HG02571 (cell line): ENCODE measurements around the gene KLHL24.
A peak's percentile ranks its signal among the peaks of the same experiment; 100 is the strongest.
"Not testable (repeated sequence)": the region's sequence is repeated elsewhere in the genome, so short reads cannot be mapped to it uniquely, and the experiment has no call there.

Experiments used
- ATAC-seq: cut with Tn5 transposase; IDR thresholded peaks from one replicate; pipeline ENCODE4 v1.9.1; 2021; ENCODE audit warnings: mild to moderate bottlenecking, moderate library complexity; ENCODE audit not compliant: unreplicated experiment

Gene KLHL24

DNA sequence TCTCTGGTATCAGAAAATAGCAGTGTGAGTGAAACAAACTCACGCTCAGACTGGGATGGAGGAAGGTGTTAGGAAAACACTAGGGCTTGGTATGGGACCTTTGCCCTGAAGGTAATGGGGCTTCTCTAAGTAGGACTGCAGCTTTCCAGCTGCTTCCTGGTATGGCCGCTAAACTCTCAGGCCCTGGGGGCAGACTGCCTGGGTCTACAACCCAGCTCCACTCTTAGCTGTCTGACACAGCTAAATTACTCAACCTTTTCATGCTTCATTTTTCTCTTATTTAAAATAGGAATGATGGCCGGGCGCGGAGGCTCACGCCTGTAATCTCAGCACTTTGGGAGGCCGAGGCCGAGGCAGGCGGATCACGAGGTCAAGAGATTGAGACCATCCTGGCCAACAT is 57.0 kb downstream of the KLHL24 start:
- no peak for ATAC-seq

DNA sequence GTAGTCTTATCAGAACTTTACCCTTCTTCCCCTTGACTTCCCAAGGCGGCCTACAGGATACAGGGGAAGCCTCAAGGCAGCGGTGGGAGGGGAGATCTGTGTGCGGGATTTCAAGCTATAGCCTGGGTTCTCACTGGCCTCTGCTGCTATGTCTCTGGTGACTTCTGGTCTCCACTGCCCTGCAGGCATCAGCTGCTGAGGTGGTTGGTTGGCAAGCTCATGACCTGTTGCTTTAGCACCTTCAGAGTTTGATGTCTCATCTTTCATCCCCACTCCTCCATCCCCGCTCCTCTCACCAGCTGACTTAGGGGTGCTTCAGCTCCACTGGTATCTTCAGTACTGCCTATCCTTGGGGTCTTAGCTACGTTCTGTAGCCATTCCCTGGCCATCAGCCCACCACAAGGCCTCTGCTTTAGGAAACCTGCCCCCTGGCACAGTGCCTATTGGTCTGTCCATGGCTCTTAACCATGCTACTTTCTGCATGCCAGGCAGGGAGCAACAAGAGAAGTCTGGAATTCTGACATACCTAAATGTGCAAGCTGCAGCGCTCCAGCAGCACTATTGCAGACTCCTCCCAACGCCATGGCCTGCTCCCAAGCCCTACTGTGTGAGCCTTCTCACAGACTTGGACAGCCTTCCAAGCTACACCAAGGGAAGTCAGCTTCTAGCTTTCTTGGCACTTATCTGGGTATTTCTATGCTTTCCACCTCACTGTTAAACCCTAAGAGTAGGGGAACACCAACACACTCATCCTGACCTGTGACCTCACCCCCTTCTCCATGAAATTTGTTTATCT is 60.3 kb downstream of the KLHL24 start:
- no peak for ATAC-seq

DNA sequence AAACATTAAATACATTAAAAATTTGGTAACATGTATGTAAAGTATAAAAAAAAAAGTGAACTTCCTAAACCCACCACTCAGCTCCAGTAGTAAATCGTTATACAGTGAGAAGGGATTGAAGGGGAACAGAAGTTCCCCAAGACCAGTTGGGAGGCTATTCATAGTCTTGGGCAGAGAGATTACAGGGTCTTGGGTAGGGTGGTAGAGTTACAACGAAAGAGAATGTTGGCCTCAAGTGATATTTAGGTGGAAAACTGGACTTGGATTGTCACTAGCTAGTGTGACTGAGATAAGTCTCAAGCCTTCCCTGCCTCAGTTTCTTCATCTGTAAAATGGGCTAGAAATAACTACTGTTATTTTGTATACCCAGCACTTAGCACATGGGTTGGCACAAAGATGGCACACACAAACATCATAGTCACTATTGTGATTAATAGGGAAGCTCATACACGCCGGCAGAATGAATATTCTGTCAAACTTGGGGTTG is 61.7 kb downstream of the KLHL24 start:
- ATAC-seq = no peak

DNA sequence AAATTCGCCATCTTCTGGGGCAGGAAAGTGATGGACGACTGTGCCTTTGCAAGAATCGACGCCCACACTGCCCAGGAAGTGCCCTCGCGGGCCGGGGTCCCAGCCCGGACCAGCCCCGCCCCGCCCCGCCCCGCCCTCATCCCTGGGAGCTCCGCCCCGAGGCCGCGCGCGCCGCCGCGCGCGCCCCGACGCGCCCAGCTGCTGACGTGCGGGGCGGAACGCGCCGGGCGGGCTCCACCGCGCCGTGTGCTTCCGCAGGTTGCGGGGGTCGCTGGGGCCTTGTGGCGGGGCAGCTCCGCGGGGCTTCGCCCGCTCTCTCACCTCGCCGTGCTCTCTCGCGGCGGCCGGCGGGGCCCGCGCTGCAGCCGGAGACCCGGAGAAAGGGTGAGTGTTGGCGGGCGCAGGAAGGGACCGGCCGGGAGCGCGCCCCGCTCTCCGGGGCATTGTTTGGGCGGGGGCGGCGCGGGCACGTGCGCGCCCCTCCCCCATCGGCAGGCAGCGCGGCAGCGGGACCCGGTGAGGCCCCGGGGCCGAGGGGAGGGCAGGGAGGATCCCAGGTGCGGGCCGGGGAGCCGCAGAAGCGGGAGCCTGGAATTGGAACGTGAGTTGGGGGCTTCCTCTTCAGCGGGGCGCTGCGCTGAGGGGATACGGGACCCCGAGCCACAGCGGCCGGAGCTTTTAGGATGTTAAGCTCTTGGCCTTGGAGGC is 62.3 kb downstream of the KLHL24 start, which contains the start of gene YEATS2:
YEATS2 (plus strand) TSS at position 188 of the 708 bp plus-strand sequence. CDS start 17,366 bp downstream, outside the sequence.
- peak; percentile 71 for ATAC-seq

DNA sequence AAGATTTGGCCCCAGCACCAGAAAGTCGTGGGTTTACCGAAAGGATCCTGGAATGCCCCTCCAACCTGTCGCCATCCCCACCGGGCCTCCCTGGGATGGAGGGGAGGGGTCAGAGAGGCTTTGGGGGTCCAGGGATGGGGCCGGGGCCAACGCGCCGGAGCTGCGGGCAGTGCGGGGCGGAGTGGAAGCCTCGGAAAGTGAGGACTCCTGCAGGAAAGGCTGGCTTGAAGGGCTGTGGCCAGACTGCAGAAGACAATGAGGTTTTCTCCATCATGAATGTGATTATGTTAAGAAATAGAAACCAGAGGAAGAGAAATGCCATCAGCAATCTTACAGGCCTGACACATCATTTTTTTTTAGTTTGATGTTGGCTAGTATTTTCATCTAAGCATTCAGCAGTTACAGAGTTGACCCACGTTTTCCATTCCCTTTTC is 62.9 kb downstream of the KLHL24 start:
- ATAC-seq = peak; percentile 17

DNA sequence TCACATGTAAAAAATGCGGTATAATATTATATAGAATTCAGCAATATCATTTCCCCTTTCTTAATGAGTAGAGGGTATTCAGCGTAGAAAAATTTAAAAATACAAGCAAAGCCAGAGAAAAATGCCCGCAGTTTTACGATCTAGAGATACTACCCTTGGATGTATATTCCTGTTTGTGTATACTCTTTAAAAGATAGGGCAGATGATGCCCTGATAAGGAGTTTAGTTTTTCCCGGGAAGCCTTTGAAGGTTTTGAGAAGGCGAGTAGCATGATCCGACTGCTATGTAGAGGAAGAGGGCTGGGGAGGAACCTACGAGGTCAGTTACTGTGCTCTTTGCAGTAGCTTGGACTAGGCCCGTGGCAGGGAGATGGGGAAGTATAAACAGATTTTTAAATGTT is 63.3 kb downstream of the KLHL24 start:
- no peak for ATAC-seq

DNA sequence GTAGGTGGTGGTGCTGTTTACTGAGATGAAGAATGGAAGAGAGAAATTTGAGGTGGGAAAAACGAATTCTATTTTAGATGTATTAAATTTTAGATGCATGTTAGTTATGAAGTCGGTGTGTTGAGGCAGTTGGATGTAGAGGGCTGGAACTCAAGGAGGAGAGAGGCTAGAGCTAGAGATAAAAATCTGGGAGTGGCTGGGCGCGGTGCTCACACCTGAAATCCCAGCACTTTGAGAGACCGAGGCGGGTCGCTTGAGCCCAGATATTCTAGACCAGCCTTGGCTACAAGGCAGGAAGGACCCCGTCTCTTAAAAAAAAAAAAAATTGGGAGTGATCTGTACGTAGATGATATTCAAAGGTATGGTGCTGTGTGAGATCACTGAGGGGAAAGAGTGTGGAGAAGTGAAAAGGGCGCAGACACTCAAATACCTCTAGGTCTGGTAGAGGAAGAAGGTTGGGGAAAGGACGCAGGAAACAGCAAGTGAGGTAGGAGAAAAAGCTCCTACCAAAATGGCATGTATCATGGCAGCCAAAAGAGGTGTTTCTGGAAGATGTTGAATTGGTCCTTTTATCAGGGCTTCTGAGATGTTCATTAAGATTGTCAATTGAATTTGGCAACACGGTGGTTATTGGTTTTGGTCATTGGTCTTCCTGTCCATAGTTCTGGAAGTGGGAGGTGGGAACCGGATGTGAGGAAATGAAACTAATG is 64.0 kb downstream of the KLHL24 start:
- no peak for ATAC-seq

DNA sequence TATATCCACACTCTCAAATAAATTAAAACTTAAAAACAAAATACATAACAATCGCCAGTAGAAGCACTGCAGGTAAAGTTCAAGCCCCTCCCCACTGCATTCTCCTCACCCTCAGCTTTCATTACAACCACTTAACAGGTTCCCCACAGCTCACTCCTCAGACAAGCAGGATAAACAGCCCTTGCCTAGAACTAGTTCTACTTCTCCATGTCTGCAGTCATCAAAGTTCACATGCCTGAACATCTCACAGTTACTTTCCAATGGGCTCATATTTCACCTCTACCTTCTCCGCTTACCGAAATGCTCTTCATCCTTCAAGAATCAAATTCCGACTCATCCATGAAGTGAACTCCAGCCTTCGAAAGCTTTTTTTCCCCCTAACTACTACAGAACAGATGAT is 66.3 kb downstream of the KLHL24 start:
- ATAC-seq = no peak

DNA sequence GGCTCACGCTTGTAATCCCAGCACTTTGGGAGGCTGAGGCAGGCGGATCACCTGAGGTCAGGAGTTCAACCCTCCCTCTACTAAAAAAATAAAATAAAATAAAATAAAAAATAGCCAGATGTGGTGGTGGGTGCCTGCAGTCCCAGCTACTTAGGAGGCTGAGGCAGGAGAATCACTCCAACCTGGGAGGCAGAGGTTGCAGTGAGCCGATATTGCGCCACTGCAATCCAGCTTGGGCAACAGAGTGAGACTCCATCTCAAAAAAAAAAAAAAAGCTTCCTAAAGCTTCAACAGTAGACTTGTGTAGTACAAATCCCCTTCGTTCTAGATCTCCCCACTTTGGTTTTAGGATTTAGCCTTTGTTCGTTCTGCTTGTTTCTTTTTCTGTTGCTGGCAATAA is 68.5 kb downstream of the KLHL24 start:
- ATAC-seq = not testable (repeated sequence)

DNA sequence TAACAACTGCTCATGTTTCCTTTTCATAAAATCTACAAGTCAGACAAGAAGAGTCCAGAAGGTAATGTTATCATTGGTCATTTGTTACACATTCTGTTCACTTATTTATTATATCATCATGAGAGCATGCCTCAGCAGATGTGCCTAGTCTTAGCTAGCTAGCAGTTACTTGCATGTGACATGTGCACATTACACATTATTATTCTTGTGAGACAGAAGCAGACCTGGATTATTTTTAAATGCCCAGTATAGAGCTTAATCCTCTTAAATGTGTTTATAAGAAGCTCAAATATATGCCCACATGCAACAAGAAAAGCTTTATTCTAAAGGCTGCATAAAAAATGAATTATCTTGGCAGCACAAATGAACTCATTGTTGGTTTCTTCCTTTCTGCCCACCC is 74.8 kb downstream of the KLHL24 start:
- no peak for ATAC-seq

DNA sequence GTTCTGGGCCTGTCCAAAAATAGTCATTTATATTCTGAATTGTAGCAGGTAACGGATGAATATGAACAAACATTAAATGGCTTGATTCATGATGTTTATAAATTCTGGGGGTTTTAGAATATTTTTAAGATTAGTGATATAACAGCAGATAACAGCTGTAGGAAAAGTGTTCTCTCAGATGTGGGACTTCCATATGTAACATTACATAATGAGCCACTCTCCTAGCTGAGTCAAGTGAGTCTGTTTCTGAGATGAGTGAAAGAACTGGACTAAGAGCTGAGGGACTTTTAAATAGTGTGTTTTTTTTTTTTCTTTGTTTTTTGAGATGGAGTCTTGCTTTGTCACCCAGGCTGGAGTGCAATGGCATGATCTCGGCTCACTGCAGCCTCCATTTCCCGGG is 76.1 kb downstream of the KLHL24 start:
- no peak for ATAC-seq

DNA sequence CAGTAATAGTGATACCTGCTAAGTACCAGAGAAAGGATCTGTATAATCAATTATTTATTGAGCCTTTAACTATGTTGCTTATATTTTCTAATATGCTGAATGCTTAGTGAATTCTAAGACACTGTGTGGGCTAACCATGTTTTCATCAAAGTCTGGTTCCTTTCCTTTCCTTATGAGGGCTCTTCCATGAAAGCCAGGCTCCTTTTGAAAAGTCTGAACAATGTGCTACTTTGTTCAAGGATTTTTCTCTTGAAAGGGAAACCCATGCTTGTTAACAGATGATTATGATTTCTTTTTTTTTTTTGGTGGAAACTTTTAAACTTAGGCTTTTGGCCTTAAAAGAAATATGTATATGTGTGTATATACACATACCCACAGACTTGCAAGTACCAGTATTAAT is 79.2 kb downstream of the KLHL24 start:
- ATAC-seq = no peak

DNA sequence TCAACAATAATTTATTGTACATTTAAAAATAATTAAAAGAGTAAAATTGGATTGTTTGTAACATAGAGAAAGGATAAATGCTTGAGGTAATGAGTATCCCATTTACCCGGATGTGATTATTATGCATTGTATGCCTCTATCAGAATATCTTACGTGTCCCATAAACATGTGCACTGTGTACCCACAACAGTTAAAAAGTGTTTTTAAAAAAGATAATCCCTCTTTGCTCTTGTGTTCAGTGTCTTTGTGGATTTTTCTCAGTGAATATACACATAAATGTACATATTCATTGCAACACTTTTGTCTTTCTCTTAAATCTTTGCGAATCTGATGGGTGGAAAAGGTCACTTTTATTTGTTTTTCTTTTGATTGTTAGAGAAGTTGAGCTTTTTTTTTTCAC is 82.6 kb downstream of the KLHL24 start:
- ATAC-seq = no peak

DNA sequence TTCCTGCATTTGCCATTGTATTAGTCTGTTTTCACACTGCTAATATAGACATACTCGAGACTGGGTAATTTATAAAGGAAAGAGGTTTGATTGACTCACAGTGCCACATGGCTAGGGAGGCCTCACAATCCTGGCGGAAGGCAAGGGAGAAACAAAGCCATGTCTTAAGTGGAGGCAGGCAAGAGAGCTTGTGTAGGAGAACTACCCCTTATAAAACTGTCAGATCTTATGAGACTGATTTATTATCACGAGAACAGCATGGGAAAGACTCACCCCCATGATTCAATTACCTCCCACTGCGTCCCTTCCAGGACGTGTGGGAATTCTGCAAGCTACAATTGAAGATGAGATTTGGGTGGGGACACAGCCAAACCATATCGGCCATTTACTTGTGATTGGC is 90.0 kb downstream of the KLHL24 start:
- no peak for ATAC-seq

DNA sequence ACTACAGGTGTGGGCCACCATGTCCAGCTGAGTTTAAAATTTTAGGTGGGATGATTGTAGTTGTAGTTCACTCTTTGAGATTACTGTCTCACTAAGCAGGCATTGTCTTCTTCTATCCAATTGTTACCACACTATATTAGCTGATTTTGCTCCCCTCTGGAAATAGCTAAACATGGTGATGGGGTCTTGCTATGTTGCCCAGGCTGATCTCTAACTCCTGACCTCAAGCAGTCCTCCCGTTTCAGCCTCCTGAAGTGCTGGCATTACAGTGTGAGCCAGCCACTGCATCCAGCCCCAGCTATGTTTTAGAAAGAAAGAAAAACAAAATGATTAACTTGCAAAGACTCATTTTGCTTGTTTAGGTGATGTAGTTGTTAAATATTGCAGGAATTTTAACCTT is 92.8 kb downstream of the KLHL24 start:
- no peak for ATAC-seq

DNA sequence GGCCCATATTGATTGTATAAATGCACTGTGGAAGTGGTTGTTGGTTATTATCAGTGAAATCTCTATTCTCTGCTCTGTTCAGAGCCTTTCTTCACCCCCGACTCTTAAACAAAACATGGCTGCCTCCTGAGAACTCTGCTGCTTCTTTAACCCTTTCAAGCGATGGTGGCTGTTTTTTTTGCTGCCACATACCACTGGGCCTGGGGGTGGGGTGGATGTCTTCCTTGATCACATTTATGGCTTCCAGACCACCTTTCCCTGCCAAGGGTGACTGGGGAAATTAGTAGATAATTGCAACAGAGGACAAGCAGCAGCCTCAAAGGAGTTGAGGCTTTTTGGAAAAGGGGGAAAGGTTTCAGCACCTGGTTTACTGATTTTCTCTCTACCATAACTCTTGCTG is 94.9 kb downstream of the KLHL24 start:
- no peak for ATAC-seq

DNA sequence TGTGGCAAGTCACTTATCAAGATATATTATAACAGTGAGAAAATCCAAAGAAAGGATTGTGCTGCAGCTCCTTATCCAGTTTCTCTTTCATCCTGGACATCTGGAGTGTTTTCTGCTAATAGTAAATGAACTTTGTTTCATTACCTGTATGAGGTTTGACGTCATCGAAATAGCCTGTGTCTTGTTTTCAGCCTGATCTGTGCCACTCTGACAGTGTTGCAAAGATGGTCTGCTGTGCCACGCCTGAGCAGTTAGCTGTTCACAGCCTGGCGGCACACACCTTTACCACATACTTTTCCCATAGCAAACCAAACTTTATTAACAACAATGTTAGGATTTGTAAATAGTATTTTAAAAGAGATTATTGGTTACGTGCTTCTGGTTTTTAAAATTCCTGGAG is 96.2 kb downstream of the KLHL24 start:
- no peak for ATAC-seq

DNA sequence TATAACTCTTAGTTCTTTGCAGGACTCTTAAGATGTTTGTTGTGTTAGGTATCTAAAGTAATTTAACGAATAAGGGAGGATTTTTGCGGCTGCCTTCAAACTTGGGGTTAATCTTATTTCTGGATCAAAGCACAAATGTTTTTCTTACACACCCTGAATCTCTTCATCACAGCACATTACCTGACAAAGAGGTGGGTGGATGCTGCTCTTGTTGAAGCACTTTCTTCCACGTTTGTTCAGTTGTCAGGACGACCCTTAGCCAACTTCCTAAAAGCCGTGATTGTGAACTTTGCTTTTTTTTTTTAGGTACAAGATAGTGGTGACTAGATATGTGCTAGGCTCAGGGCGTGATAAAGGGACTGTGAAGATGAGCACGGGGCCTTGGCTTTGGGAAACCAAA is 98.1 kb downstream of the KLHL24 start:
- ATAC-seq = no peak
